Forelimb muscle (tissue), 1 donor: ENCODE measurements around the gene ARHGEF39. TPM values are rescaled to one million over a fixed set of nuclear protein-coding genes. Genes with fewer than 3 reads are reported as not detected.
"Not testable (repeated sequence)": the region's sequence is repeated elsewhere in the genome, so short reads cannot be mapped to it uniquely, and the experiment has no call there.

Experiments
- DNase-seq: peaks from one replicate; pipeline ENCODE4 v3.0.0-alpha.2; 2013; ENCODE audit warnings: low read depth
- polyA plus RNA-seq: library from polyadenylated mRNA; unstranded; fragments of 120-200 nt; gene quantifications from one replicate; pipeline ENCODE4 v1.2.1, GENCODE V29; 2013; ENCODE audit not compliant: insufficient read length

The ARHGEF39 gene
- polyA plus RNA-seq, 1 donor, result 5.6 TPM

DNA sequence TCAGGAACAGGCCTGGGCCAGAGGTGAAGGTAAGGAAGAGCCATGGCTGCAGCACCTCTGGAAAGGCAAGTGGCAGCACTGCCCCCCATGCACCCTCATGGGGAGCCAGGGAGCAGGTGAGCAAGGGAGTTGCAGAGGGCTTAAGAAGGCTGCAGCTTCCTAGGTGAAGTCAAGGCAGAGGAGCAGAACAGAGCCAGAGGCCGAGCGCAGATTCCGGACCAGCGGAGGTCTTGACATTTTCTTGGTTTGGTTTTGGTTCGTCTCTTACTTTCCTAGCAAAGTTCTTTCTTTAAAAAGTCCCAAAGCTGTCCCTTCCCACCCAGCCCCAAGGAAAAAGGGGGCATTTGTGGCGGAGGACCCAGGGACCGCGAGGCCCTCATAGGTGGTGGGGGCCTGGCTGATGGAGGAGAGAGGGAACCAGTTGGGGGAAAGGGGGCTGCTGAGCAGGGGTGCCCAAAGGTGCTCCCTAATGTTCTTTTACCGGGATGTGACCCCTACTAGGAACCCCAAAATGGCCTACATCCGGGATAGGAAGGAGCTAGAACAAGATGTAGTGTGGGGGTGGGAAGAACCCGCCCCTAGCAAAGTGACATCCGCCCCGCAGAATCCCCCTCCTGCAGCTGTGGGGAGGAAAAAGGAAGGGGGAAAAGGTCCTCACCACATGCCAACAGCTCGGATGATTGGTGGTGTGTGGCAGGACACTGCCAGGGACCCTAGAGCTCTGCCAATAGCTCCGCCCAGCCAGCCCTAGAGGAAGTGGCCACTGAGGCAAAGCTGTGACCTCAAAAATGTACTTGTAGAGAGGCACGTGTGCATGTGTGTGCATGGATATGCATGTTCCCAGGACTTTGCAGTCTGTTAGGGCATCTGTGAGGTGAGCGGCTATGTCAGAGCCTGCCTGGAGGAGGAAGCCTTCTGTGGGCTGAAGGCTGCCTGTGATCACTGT, 45.9 kb downstream of the ARHGEF39 start:
- no peak for DNase-seq

DNA sequence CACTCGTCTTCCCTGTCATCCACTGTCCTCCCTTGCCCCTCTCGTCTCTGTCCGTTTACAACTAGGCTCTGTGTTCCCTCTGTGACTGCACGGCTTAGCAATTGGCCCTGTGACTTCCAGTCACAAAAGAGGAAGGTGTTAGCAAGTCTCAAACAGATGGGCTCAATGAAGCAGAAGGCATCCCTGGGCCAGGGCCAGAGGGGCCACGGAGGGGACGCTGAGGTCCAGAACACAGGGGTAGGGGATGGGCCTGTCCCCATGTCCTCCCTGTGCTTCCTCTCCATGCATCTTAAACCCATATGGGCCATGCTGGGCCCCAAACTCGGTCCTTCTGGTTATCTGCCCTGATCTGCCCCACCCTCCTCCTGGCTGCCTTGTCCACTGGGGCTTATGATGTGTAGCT, 46.7 kb downstream of the ARHGEF39 start, which contains the start of gene CD72:
Gene CD72, minus strand, starts transcription at position 89 of the 403 bp plus-strand sequence. CDS start 110 bp downstream, outside the sequence.
- DNase-seq, result no peak

DNA sequence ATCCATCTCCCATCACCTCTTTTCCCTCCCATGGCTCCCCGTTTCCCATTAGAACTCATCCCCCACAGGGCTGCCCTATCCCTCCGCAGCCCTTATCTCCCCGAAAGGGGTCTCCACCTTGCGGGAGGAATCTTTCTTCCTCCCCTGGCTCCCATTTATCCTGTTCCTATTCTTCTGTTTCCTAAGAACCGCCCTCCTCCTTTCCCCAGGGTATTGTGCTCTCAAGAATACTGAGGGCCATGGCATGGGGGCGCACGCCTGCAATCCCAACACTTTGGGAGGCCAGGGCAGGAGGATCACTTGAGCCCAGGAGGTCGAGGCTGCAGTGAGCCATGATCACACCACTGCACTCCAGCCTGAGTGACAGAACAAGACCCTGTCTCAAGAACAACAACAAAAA, 47.4 kb downstream of the ARHGEF39 start:
- no peak for DNase-seq

GRCh38 chr9:35616681-35617459, 48.1 kb downstream of the ARHGEF39 start:
- DNase-seq, result no peak

DNA sequence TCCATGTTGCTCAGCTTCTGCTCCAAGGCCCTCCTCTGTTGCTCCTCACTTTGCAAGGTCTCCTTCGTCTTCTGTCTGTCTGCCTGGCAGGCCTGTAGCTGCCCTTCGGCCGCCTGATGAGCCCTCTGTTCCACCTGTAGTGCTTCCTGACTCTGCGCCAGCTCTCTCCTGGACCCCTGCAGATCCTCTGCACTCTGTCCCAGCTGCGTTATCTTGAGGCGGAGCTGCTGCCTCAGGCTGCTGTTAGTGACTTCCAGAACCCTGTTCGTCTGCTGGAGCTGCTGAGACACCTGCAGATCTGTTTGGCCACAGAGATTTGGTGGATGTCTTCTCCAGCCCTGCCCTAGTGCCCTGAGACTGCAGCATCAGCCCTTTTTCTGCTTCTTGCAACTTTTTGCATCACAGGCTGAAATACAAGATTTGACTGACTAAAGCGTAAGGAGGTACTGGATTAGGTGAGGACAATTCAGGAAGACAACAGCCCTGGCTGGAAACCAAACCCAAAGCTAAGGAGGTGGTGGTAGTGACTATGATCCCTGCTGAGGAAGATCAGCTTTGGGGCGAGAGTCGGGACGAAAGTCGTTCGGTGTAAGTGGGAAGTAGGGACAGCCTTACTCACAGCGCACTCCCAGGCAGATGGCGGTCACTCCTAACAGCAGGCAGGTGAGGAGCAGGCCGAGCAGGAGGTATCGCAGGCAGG, 48.9 kb downstream of the ARHGEF39 start:
- DNase-seq, result no peak

GRCh38 chr9:35612843-35613242, 52.2 kb downstream of the ARHGEF39 start:
- no peak for DNase-seq

DNA sequence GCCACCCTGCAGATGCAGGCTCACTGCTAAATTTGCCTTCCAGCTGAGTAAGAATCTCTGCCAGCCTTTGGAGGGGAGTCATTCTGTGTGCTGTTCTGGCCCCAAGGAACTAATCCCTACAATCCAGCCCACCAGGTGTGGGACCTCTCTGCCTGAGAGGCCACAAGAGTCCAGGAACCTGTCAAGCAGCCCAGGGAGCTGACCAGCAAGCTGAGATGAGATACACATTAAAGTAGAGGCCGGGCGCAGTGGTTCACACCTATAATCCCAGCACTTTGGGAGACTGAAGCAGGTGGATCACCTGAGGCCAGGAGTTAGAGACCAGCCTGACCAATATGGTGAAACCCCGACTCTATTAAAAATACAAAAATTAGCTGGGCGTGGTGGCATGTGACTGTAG, 52.9 kb downstream of the ARHGEF39 start:
- not testable (repeated sequence) for DNase-seq

- no peak for DNase-seq
Observed at GRCh38 chr9:35611230-35611797, 53.7 kb downstream of the ARHGEF39 start.

- no peak for DNase-seq
Observed at GRCh38 chr9:35609820-35610163, 55.2 kb downstream of the ARHGEF39 start.

Other genes starting within 250 kb of the ARHGEF39 start
- 71.7 TPM for gene RUSC2, start 175.1 kb downstream of the ARHGEF39 start, polyA plus RNA-seq
- 42.2 TPM for gene TESK1, start 59.9 kb downstream of the ARHGEF39 start, polyA plus RNA-seq
- gene CD72, start 46.8 kb downstream of the ARHGEF39 start, polyA plus RNA-seq, result 2.6 TPM
- not detected for gene SIT1, start 14.3 kb downstream of the ARHGEF39 start, polyA plus RNA-seq
- gene RMRP, start 7.2 kb downstream of the ARHGEF39 start, polyA plus RNA-seq, result not detected
- 22.1 TPM for gene CCDC107, start 6.9 kb downstream of the ARHGEF39 start, polyA plus RNA-seq
- gene CA9, start 8.7 kb upstream of the ARHGEF39 start, polyA plus RNA-seq, result 0.87 TPM
- gene TPM2, start 24.7 kb upstream of the ARHGEF39 start, polyA plus RNA-seq, result 8,819 TPM
- gene TLN1, start 67.0 kb upstream of the ARHGEF39 start, polyA plus RNA-seq, result 87.7 TPM
- 23.5 TPM for gene CREB3, start 67.5 kb upstream of the ARHGEF39 start, polyA plus RNA-seq
- gene GBA2, start 84.0 kb upstream of the ARHGEF39 start, polyA plus RNA-seq, result 70.2 TPM
- 17.9 TPM for gene RGP1, start 84.1 kb upstream of the ARHGEF39 start, polyA plus RNA-seq
- gene MSMP, start 89.1 kb upstream of the ARHGEF39 start, polyA plus RNA-seq, result 0.77 TPM
- 22.4 TPM for gene NPR2, start 126.4 kb upstream of the ARHGEF39 start, polyA plus RNA-seq
- gene SPAG8, start 147.1 kb upstream of the ARHGEF39 start, polyA plus RNA-seq, result 2.3 TPM
- 30.7 TPM for gene HINT2, start 149.8 kb upstream of the ARHGEF39 start, polyA plus RNA-seq
- gene FAM221B, start 163.5 kb upstream of the ARHGEF39 start, polyA plus RNA-seq, result 0.18 TPM
- gene TMEM8B, start 164.0 kb upstream of the ARHGEF39 start, polyA plus RNA-seq, result 20.3 TPM
- 0.10 TPM for gene OR13J1, start 205.2 kb upstream of the ARHGEF39 start, polyA plus RNA-seq
- gene HRCT1, start 241.0 kb upstream of the ARHGEF39 start, polyA plus RNA-seq, result 2.1 TPM
- 2.2 TPM for gene SPAAR, start 244.3 kb upstream of the ARHGEF39 start, polyA plus RNA-seq